ENCODE results near the gene MYLIP. TPM values are rescaled to one million over a fixed set of nuclear protein-coding genes. Genes with fewer than 3 reads are reported as not detected.

Gene MYLIP
- polyA plus RNA-seq, 3 donors = 19.9 to 84.0 (median 28.0) TPM

- WGBS (ENCODE audit: insufficient coverage) = 95% methylated on average over 4 of the region's 8 CpGs
- no peak for DNase-seq
- no peak overlapping the region for H3K27ac Mint-ChIP-seq
- Histone ChIP-seq H2AFZ (ENCODE audit: insufficient read depth, low read depth, low read length, poor library complexity, severe bottlenecking) (no peak overlapping the region), H3K36me3 (replicated peaks in 1 of 2; ENCODE audit: control insufficient read depth in 1 of 2, insufficient read depth in 2 of 2, low read length in 2 of 2) (peaks cover 85 to 100% of the 10 kb centered on the region in 2 donors), H3K9ac (ENCODE audit: insufficient read depth, low read length, poor library complexity, severe bottlenecking) (no peak overlapping the region), H3K4me3 (replicated peaks in 1 of 3; ENCODE audit: low read depth in 2 of 3, low read length in 3 of 3) (no peak overlapping the region), H3K79me2 (ENCODE audit: insufficient read depth, low read length) (peaks cover 60% of the 10 kb centered on the region), H3K27ac (ENCODE audit: low read depth in 1 of 2, low read length in 2 of 2) (no peak overlapping the region), H4K20me1 (ENCODE audit: insufficient read depth, low read length) (peaks cover 89% of the 10 kb centered on the region), H3K27me3 (ENCODE audit: control insufficient read depth in 2 of 2, insufficient read depth in 2 of 2, low read length in 2 of 2) (no peaks in the 10 kb centered on the region), H3K4me2 (replicated peaks; ENCODE audit: extremely low read depth, low read length, poor library complexity, severe bottlenecking) (no peak overlapping the region), H3K4me1 (ENCODE audit: control insufficient read depth in 1 of 2, insufficient read depth in 2 of 2, low read length in 2 of 2) (no peaks in the 10 kb centered on the region), H3K9me3 (replicated peaks in 1 of 2; ENCODE audit: control insufficient read depth in 1 of 2, insufficient read depth in 1 of 2, low read length in 2 of 2) (no peaks in the 10 kb centered on the region)
- no peaks in the 10 kb centered on the region for H3K4me1 Mint-ChIP-seq
- peaks cover 0 to 3% (median 0%) of the 10 kb centered on the region in 7 donors for H3K9me3 Mint-ChIP-seq
- no peak overlapping the region for H3K4me3 Mint-ChIP-seq
- H3K36me3 Mint-ChIP-seq = peaks cover 90 to 99% of the 10 kb centered on the region in 2 donors
- no peaks in the 10 kb centered on the region for H3K27me3 Mint-ChIP-seq (ENCODE audit: low read depth in 3 of 3)
- intact Hi-C loops (cut with micrococcal nuclease) = no loop called here
- TF ChIP-seq CTCF (IDR thresholded peaks at IDR 0.05) = no peak
These were observed 17.7 kb downstream of the MYLIP start for GRCh38 chr6:16146527-16146955.

GRCh38 chr6:16148498-16148897, 19.6 kb downstream of the MYLIP start:
- 88% methylated on average over 1 of the region's 2 CpGs for WGBS (ENCODE audit: insufficient coverage)
- H3K27ac Mint-ChIP-seq = peak overlapping the region in 2 of 7 donors; percentile 9 to 19
- no peak for TF ChIP-seq CTCF (IDR thresholded peaks at IDR 0.05)
- H3K9me3 ChIP-seq (replicated peaks in 1 of 2; ENCODE audit: control insufficient read depth in 1 of 2, insufficient read depth in 1 of 2, low read length in 2 of 2) = no peaks in the 10 kb centered on the region
- H3K9me3 Mint-ChIP-seq = peaks cover 0 to 2% (median 0%) of the 10 kb centered on the region in 7 donors
- no peak overlapping the region for H3K4me3 Mint-ChIP-seq
- H3K4me3 ChIP-seq (replicated peaks in 1 of 3; ENCODE audit: low read depth in 2 of 3, low read length in 3 of 3) = no peak overlapping the region
- peaks cover 42% of the 10 kb centered on the region for H3K79me2 ChIP-seq (ENCODE audit: insufficient read depth, low read length)
- no peak overlapping the region for H3K9ac ChIP-seq (ENCODE audit: insufficient read depth, low read length, poor library complexity, severe bottlenecking)
- no peak for DNase-seq
- H3K4me2 ChIP-seq (replicated peaks; ENCODE audit: extremely low read depth, low read length, poor library complexity, severe bottlenecking) = no peak overlapping the region
- no peaks in the 10 kb centered on the region for H3K4me1 ChIP-seq (ENCODE audit: control insufficient read depth in 1 of 2, insufficient read depth in 2 of 2, low read length in 2 of 2)
- no peaks in the 10 kb centered on the region for H3K27me3 Mint-ChIP-seq (ENCODE audit: low read depth in 3 of 3)
- H3K27ac ChIP-seq (ENCODE audit: low read depth in 1 of 2, low read length in 2 of 2) = no peak overlapping the region
- peaks cover 77 to 96% of the 10 kb centered on the region in 2 donors for H3K36me3 Mint-ChIP-seq
- H3K4me1 Mint-ChIP-seq = no peaks in the 10 kb centered on the region
- H4K20me1 ChIP-seq (ENCODE audit: insufficient read depth, low read length) = peaks cover 70% of the 10 kb centered on the region
- H3K36me3 ChIP-seq (replicated peaks in 1 of 2; ENCODE audit: control insufficient read depth in 1 of 2, insufficient read depth in 2 of 2, low read length in 2 of 2) = peaks cover 74 to 100% of the 10 kb centered on the region in 2 donors
- H2AFZ ChIP-seq (ENCODE audit: insufficient read depth, low read depth, low read length, poor library complexity, severe bottlenecking) = no peak overlapping the region
- no peaks in the 10 kb centered on the region for H3K27me3 ChIP-seq (ENCODE audit: control insufficient read depth in 2 of 2, insufficient read depth in 2 of 2, low read length in 2 of 2)
- intact Hi-C loops (cut with micrococcal nuclease) = no loop called here
